Osteocyte (in vitro differentiated cells): Measurements from ENCODE around the gene RALGPS1. TPM values are rescaled to one million over a fixed set of nuclear protein-coding genes. Genes with fewer than 3 reads are reported as not detected.

ENCODE experiments used
- DNase-seq: peaks from one replicate; pipeline ENCODE4 v3.0.0; 2021; ENCODE audit warnings: mixed read lengths; ENCODE audit not compliant: unreplicated experiment; ENCODE audit errors: extremely low spot score
- H3K27ac Mint-ChIP-seq: one replicate; pipeline ENCODE4 v1.8.0; 2021; ENCODE audit warnings: mild to moderate bottlenecking, mixed read lengths; ENCODE audit not compliant: unreplicated experiment
- H3K27me3 Mint-ChIP-seq: one replicate; pipeline ENCODE4 v1.8.0; 2021; ENCODE audit warnings: mixed read lengths; ENCODE audit not compliant: unreplicated experiment
- H3K36me3 Mint-ChIP-seq: one replicate; pipeline ENCODE4 v1.8.0; 2021; ENCODE audit warnings: mixed read lengths; ENCODE audit not compliant: unreplicated experiment
- H3K4me1 Mint-ChIP-seq: one replicate; pipeline ENCODE4 v1.8.0; 2021; ENCODE audit warnings: mixed read lengths; ENCODE audit not compliant: unreplicated experiment
- H3K4me3 Mint-ChIP-seq: one replicate; pipeline ENCODE4 v1.8.0; 2021; ENCODE audit warnings: mild to moderate bottlenecking, moderate library complexity, mixed read lengths; ENCODE audit not compliant: unreplicated experiment
- H3K9me3 Mint-ChIP-seq: one replicate; pipeline ENCODE4 v1.8.0; 2021; ENCODE audit warnings: mixed read lengths; ENCODE audit not compliant: unreplicated experiment
- CTCF ChIP-seq: fragments of 200-600 bp; sonication (generic); IDR thresholded peaks from 2 replicates; pipeline ENCODE4 v1.5.0; 2021; ENCODE audit warnings: antibody characterized with exemption, mild to moderate bottlenecking, moderate library complexity
- total RNA-seq: library from RNA; stranded (reverse); gene quantifications from 2 replicates; pipeline ENCODE4 v1.2.1, GENCODE V29; 2021

Gene RALGPS1
- total RNA-seq, 1 donor from 2014 or later: 9.9 TPM

GRCh38 chr9:126904586-126904985 lies 10.0 kb upstream of the RALGPS1 start:
- H3K9me3 Mint-ChIP-seq: peaks cover 8% of the 10 kb centered on the region
- H3K4me1 Mint-ChIP-seq: no peaks in the 10 kb centered on the region
- no peak overlapping the region for H3K27ac Mint-ChIP-seq
- H3K4me3 Mint-ChIP-seq: no peak overlapping the region
- DNase-seq: no peak
- H3K36me3 Mint-ChIP-seq: no peaks in the 10 kb centered on the region
- H3K27me3 Mint-ChIP-seq: peaks cover 34% of the 10 kb centered on the region
- TF ChIP-seq CTCF: no peak

GRCh38 chr9:126906091-126906490 lies 8.5 kb upstream of the RALGPS1 start:
- H3K4me1 Mint-ChIP-seq: no peaks in the 10 kb centered on the region
- peaks cover 35% of the 10 kb centered on the region for H3K27me3 Mint-ChIP-seq
- no peak for TF ChIP-seq CTCF
- peaks cover 8% of the 10 kb centered on the region for H3K9me3 Mint-ChIP-seq
- no peak for DNase-seq
- no peaks in the 10 kb centered on the region for H3K36me3 Mint-ChIP-seq
- no peak overlapping the region for H3K27ac Mint-ChIP-seq
- H3K4me3 Mint-ChIP-seq: no peak overlapping the region

- no peak overlapping the region for H3K27ac Mint-ChIP-seq
- H3K27me3 Mint-ChIP-seq: peaks cover 43% of the 10 kb centered on the region
- no peak for DNase-seq
- no peak overlapping the region for H3K4me3 Mint-ChIP-seq
- TF ChIP-seq CTCF: no peak
- no peaks in the 10 kb centered on the region for H3K4me1 Mint-ChIP-seq
- H3K36me3 Mint-ChIP-seq: no peaks in the 10 kb centered on the region
- H3K9me3 Mint-ChIP-seq: peaks cover 3% of the 10 kb centered on the region
Measured at GRCh38 chr9:126907058-126907457, 7.5 kb upstream of the RALGPS1 start.

GRCh38 chr9:126915281-126915816 lies 767 bp downstream of the RALGPS1 start:
- Mint-ChIP-seq H3K27me3 (peaks cover 16% of the 10 kb centered on the region), H3K36me3 (no peaks in the 10 kb centered on the region), H3K27ac (no peak overlapping the region), H3K9me3 (peaks cover 3% of the 10 kb centered on the region), H3K4me1 (peaks cover 14% of the 10 kb centered on the region), H3K4me3 (peak overlapping the region; percentile 70)
- no peak for TF ChIP-seq CTCF
- DNase-seq: no peak

GRCh38 chr9:126915846-126916543 lies 1.4 kb downstream of the RALGPS1 start:
- Mint-ChIP-seq H3K36me3 (no peaks in the 10 kb centered on the region), H3K27ac (peak overlapping the region; percentile 47), H3K4me3 (peak overlapping the region; percentile 70), H3K9me3 (peaks cover 3% of the 10 kb centered on the region), H3K27me3 (peaks cover 15% of the 10 kb centered on the region), H3K4me1 (peaks cover 14% of the 10 kb centered on the region)
- DNase-seq: no peak
- TF ChIP-seq CTCF: no peak
